B cell (primary cell): ENCODE measurements around the gene EVI2B. TPM values are rescaled to one million over a fixed set of nuclear protein-coding genes. Genes with fewer than 3 reads are reported as not detected.

Experiments
- ATAC-seq: fragments of 200-7000 bp; cut with Tn5 transposase; one replicate; pipeline ENCODE4 v1.10.0; 2021; ENCODE audit warnings: low read depth, mild to moderate bottlenecking, moderate number of reproducible peaks, moderate library complexity
- CTCF ChIA-PET: fragments of 350-600 bp; sonication (Branson Sonifier 250); formaldehyde crosslinking; loops from one replicate; lab custom pipeline; 2021; ENCODE audit warnings: antibody characterized with exemption, inconsistent platforms; lab: Charles Lee
- POLR2A ChIA-PET: fragments of 350-600 bp; sonication (Branson Sonifier 250); formaldehyde crosslinking; loops from one replicate; lab custom pipeline; 2021; ENCODE audit warnings: antibody characterized with exemption; lab: Charles Lee
- DNase-seq: peaks from one replicate; pipeline ENCODE4 v3.0.0; 2013
- H2AFZ ChIP-seq: 2 replicates; pipeline ENCODE4 v1.6.1; 2012; ENCODE audit warnings: mild to moderate bottlenecking, low read depth, low read length; ENCODE audit not compliant: insufficient read depth, poor library complexity, severe bottlenecking
- H3K27ac ChIP-seq, 2 donors: 1 replicate in 1 of 2; 2 replicates in 1 of 2; pipeline ENCODE4 v1.5.1; 2012 to 2013; ENCODE audit warnings: low read length in 2 of 2, mild to moderate bottlenecking in 2 of 2, moderate library complexity in 1 of 2
- H3K27me3 ChIP-seq, 4 experiments: fragments of 200-600 bp in 1 of 4; sonication (generic) in 1 of 4; replicated peaks in 1 of 4; 1 replicate in 2 of 4; 2 replicates in 2 of 4; pipeline versions ENCODE4 v1.6.1 to v1.7.0; 2013 to 2016; ENCODE audit warnings: low read length in 3 of 4, mild to moderate bottlenecking in 2 of 4, mixed read lengths in 1 of 4, moderate library complexity in 1 of 4; ENCODE audit not compliant: insufficient read depth in 4 of 4, control insufficient read depth in 3 of 4; ENCODE audit errors: control extremely low read depth in 1 of 4
- H3K36me3 ChIP-seq, 2 experiments: replicated peaks in 1 of 2; 1 replicate in 1 of 2; 2 replicates in 1 of 2; pipeline versions ENCODE4 v1.6.1 to v1.7.1; 2013; ENCODE audit warnings: low read length in 1 of 2; ENCODE audit not compliant: insufficient read depth in 2 of 2, control insufficient read depth in 1 of 2; ENCODE audit errors: control extremely low read depth in 1 of 2, extremely low read depth in 1 of 2
- H3K4me1 ChIP-seq, 2 donors: fragments of 200-600 bp in 1 of 2; sonication (generic) in 1 of 2; 1 replicate in 1 of 2; 2 replicates in 1 of 2; pipeline versions ENCODE4 v1.5.1 to v1.6.1; 2013 to 2017; ENCODE audit warnings: low read length in 2 of 2; ENCODE audit not compliant: control insufficient read depth in 2 of 2, insufficient read depth in 2 of 2
- H3K4me2 ChIP-seq: replicated peaks from 2 replicates; pipeline ENCODE3; 2012; ENCODE audit warnings: mild to moderate bottlenecking, low read depth, low read length; ENCODE audit not compliant: poor library complexity, severe bottlenecking
- H3K4me3 ChIP-seq, 5 experiments: fragments of 200-600 bp in 1 of 5; sonication (generic) in 1 of 5; 1 replicate in 3 of 5; 2 replicates in 2 of 5; pipeline versions ENCODE4 v1.5.1 to v1.7.0; 2011 to 2016; ENCODE audit warnings: low read length in 4 of 5, mild to moderate bottlenecking in 4 of 5, low read depth in 2 of 5, control low read depth in 1 of 5, moderate library complexity in 1 of 5; ENCODE audit not compliant: insufficient read depth in 1 of 5; ENCODE audit errors: control extremely low read depth in 1 of 5, extremely low read depth in 1 of 5
- H3K79me2 ChIP-seq: fragments of 200-600 bp; sonication (generic); one replicate; pipeline ENCODE4 v1.6.0; 2016; ENCODE audit warnings: low read length; ENCODE audit not compliant: control insufficient read depth, insufficient read depth
- H3K9ac ChIP-seq: fragments of 200-600 bp; sonication (generic); 2 replicates; pipeline ENCODE4 v1.6.1; 2017; ENCODE audit warnings: mild to moderate bottlenecking, low read length, moderate library complexity
- H3K9me3 ChIP-seq, 3 donors: one replicate each; pipeline versions ENCODE4 v1.6.1 to v1.7.1; 2013; ENCODE audit warnings: low read length in 2 of 3; ENCODE audit not compliant: control insufficient read depth in 2 of 3, insufficient read depth in 1 of 3; ENCODE audit errors: control extremely low read depth in 1 of 3
- H4K20me1 ChIP-seq: 2 replicates; pipeline ENCODE4 v1.6.0; 2012; ENCODE audit warnings: mild to moderate bottlenecking, low read length; ENCODE audit not compliant: insufficient read depth, control insufficient read depth, poor library complexity, severe bottlenecking
- H3K27ac Mint-ChIP-seq: one replicate; pipeline ENCODE4 v1.8.0; 2021; ENCODE audit warnings: mixed read lengths
- H3K27me3 Mint-ChIP-seq: one replicate; pipeline ENCODE4 v1.8.0; 2021; ENCODE audit warnings: mixed read lengths
- H3K4me1 Mint-ChIP-seq: one replicate; pipeline ENCODE4 v1.8.0; 2021; ENCODE audit warnings: mixed read lengths
- H3K4me3 Mint-ChIP-seq: one replicate; pipeline ENCODE4 v1.8.0; 2021; ENCODE audit warnings: mixed read lengths
- H3K9me3 Mint-ChIP-seq: one replicate; pipeline ENCODE4 v1.8.0; 2022; ENCODE audit warnings: mixed read lengths; ENCODE audit not compliant: insufficient read depth
- EZH2 ChIP-seq: IDR thresholded peaks from 2 replicates; pipeline ENCODE4 v1.6.1; 2012; ENCODE audit warnings: borderline replicate concordance, low read depth, mild to moderate bottlenecking, moderate library complexity, low read length; ENCODE audit not compliant: insufficient read depth, poor library complexity, severe bottlenecking
- WGBS: methylation state at CpG from one replicate; pipeline ENCODE4 v1.1.5; 2013; ENCODE audit warnings: missing lambda C conversion rate; ENCODE audit not compliant: insufficient coverage; 5-methylcytosine and 5-hydroxymethylcytosine counted together
- intact Hi-C: fragments of 100-400 bp; cut with micrococcal nuclease; formaldehyde crosslinking; loops from one replicate; pipeline ENCODE4 v1.10.0; 2022
- polyA plus RNA-seq: library from polyadenylated mRNA; depleted of rRNA; stranded (reverse); fragments of >200 nt; gene quantifications from 2 replicates; pipeline ENCODE4 v1.2.3, GENCODE V29; 2012
- total RNA-seq, 2 donors: library from RNA; stranded (reverse); fragments of 120-200 nt in 1 of 2; gene quantifications; 1 replicate in 1 of 2; 2 replicates in 1 of 2; pipeline versions ENCODE4 v1.2.3 to v1.2.4, GENCODE V29; 2013 to 2022
- TF ChIP-seq, protein P1 (sequence below): fragments of 200-600 bp; IDR thresholded peaks from one replicate; pipeline ENCODE4 v1.8.0; 2022; ENCODE audit warnings: antibody characterized with exemption, mild to moderate bottlenecking

The EVI2B gene
- total and polyA plus RNA-seq, 2 donors (not counting 1 experiment from before 2014, with no cell fraction given), result 132 to 135 TPM

- CTCF ChIA-PET, result no interaction called here
- Histone ChIP-seq H3K4me3 (no peak overlapping the region), H3K4me1 (no peaks in the 10 kb centered on the region), H3K27ac (no peak overlapping the region), H3K79me2 (no peaks in the 10 kb centered on the region), H3K9ac (no peak overlapping the region), H3K27me3 (no peaks in the 10 kb centered on the region), H4K20me1 (no peaks in the 10 kb centered on the region), H3K36me3 (peaks cover 0 to 4% of the 10 kb centered on the region in 2 experiments), H3K4me2 (no peak overlapping the region), H2AFZ (no peak overlapping the region), H3K9me3 (no peaks in the 10 kb centered on the region)
- TF ChIP-seq EZH2, result no peak
- TF ChIP-seq, protein P1, sequence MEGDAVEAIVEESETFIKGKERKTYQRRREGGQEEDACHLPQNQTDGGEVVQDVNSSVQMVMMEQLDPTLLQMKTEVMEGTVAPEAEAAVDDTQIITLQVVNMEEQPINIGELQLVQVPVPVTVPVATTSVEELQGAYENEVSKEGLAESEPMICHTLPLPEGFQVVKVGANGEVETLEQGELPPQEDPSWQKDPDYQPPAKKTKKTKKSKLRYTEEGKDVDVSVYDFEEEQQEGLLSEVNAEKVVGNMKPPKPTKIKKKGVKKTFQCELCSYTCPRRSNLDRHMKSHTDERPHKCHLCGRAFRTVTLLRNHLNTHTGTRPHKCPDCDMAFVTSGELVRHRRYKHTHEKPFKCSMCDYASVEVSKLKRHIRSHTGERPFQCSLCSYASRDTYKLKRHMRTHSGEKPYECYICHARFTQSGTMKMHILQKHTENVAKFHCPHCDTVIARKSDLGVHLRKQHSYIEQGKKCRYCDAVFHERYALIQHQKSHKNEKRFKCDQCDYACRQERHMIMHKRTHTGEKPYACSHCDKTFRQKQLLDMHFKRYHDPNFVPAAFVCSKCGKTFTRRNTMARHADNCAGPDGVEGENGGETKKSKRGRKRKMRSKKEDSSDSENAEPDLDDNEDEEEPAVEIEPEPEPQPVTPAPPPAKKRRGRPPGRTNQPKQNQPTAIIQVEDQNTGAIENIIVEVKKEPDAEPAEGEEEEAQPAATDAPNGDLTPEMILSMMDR, result no peak
- H3K9me3 Mint-ChIP-seq, result no peaks in the 10 kb centered on the region
- no peaks in the 10 kb centered on the region for H3K4me1 Mint-ChIP-seq
- no peak overlapping the region for H3K27ac Mint-ChIP-seq
- no peak for ATAC-seq
- POLR2A ChIA-PET, result no interaction called here
- no peak for DNase-seq
- 100% methylated on average over 1 of the region's 2 CpGs for WGBS
- no peaks in the 10 kb centered on the region for H3K27me3 Mint-ChIP-seq
- intact Hi-C loops, result no loop called here
- no peak overlapping the region for H3K4me3 Mint-ChIP-seq
Observed at GRCh38 chr17:31293581-31293980, 20.3 kb downstream of the EVI2B start.

- Histone ChIP-seq H3K9me3 (no peaks in the 10 kb centered on the region), H3K36me3 (peaks cover 0 to 4% of the 10 kb centered on the region in 2 experiments), H3K27me3 (no peaks in the 10 kb centered on the region), H4K20me1 (no peaks in the 10 kb centered on the region), H3K9ac (no peak overlapping the region), H3K79me2 (no peaks in the 10 kb centered on the region), H3K4me3 (no peak overlapping the region), H3K27ac (no peak overlapping the region), H3K4me1 (no peaks in the 10 kb centered on the region), H2AFZ (no peak overlapping the region), H3K4me2 (no peak overlapping the region)
- Mint-ChIP-seq H3K27ac (no peak overlapping the region), H3K4me3 (no peak overlapping the region), H3K9me3 (no peaks in the 10 kb centered on the region), H3K27me3 (no peaks in the 10 kb centered on the region), H3K4me1 (no peaks in the 10 kb centered on the region)
- POLR2A ChIA-PET, result no interaction called here
- intact Hi-C loops, result no loop called here
- ATAC-seq (no peak), DNase-seq (no peak)
- CTCF ChIA-PET, result no interaction called here
- TF ChIP-seq, protein P1, result no peak
- TF ChIP-seq EZH2, result no peak
Observed at GRCh38 chr17:31291820-31292219, 22.0 kb downstream of the EVI2B start.
